ENCODE results near the gene EMILIN3. TPM values are rescaled to one million over a fixed set of nuclear protein-coding genes. Genes with fewer than 3 reads are reported as not detected.

Gene EMILIN3
- polyA plus RNA-seq, 1 of the 3 experiments (the other 2 are of a cell fraction): 0.02 TPM

GRCh38 chr20:41353530-41353929 is 13.1 kb downstream of the EMILIN3 start (continued):
- no peak for TF ChIP-seq IRF3 (IDR thresholded peaks at IDR 0.05; ENCODE audit: low read depth, low read length)

GRCh38 chr20:41352666-41353065 is 14.0 kb downstream of the EMILIN3 start:
- no peaks in the 10 kb centered on the region for H3K27me3 ChIP-seq (ENCODE audit: insufficient read depth)
- H3K27ac ChIP-seq (ENCODE audit: low read depth in 2 of 2, low read length in 1 of 2): no peak overlapping the region
- no peak overlapping the region for H3K4me3 ChIP-seq (ENCODE audit: low read depth in 2 of 2, low read length in 1 of 2)
- TF ChIP-seq EZH2phosphoT487 (IDR thresholded peaks at IDR 0.05; ENCODE audit: borderline replicate concordance, low read depth) (no peak), YY1 (IDR thresholded peaks at IDR 0.05; ENCODE audit: low read depth) (no peak), EP300 (IDR thresholded peaks at IDR 0.05; ENCODE audit: borderline replicate concordance in 1 of 2, low read depth in 1 of 2, low read length in 1 of 2) (no peak), POLR2AphosphoS5 (IDR thresholded peaks at IDR 0.05; ENCODE audit: low read depth, low read length) (no peak), CTCF (IDR thresholded peaks at IDR 0.05) (no peak), GATA2 (CRISPR knock-in tag; IDR thresholded peaks at IDR 0.05) (no peak), MXI1 (IDR thresholded peaks at IDR 0.05; ENCODE audit: low read depth, low read length) (no peak)
- H3K4me1 ChIP-seq (ENCODE audit: control insufficient read depth in 1 of 2, insufficient read depth in 2 of 2, low read depth in 1 of 2, low read length in 1 of 2): no peaks in the 10 kb centered on the region
- CTCF ChIA-PET: interaction anchor here (2.8 kb wide), 1 partner anchor 11 kb away, joined by 13 read pairs; the partner anchor contains the start of gene LPIN3
- DNase-seq: no peak
- POLR2A ChIA-PET: no interaction called here
- H3K9me2 ChIP-seq: no peaks in the 10 kb centered on the region
- H3K9me3 ChIP-seq: no peaks in the 10 kb centered on the region
- no peak overlapping the region for H2AFZ ChIP-seq (ENCODE audit: low read depth)
- no peaks in the 10 kb centered on the region for H3K36me3 ChIP-seq (replicated peaks in 1 of 2; ENCODE audit: control insufficient read depth in 1 of 2, insufficient read depth in 2 of 2, low read length in 1 of 2)
- no peaks in the 10 kb centered on the region for H3K79me2 ChIP-seq (ENCODE audit: insufficient read depth)
- no peaks in the 10 kb centered on the region for H4K20me1 ChIP-seq (ENCODE audit: insufficient read depth)
- no peak overlapping the region for H3K4me2 ChIP-seq
- H3F3A ChIP-seq (replicated peaks; ENCODE audit: insufficient read depth): no peaks in the 10 kb centered on the region
- 58% methylated on average over 5 of the region's 5 CpGs for WGBS (ENCODE audit: low lambda C conversion rate)
- no peak overlapping the region for H3K9ac ChIP-seq

- Histone ChIP-seq H3K9ac (no peak overlapping the region), H3K4me2 (no peak overlapping the region), H3K4me1 (ENCODE audit: control insufficient read depth in 1 of 2, insufficient read depth in 2 of 2, low read depth in 1 of 2, low read length in 1 of 2) (no peaks in the 10 kb centered on the region), H4K20me1 (ENCODE audit: insufficient read depth) (no peaks in the 10 kb centered on the region), H3K27me3 (ENCODE audit: insufficient read depth) (no peaks in the 10 kb centered on the region), H3K9me3 (no peaks in the 10 kb centered on the region), H3K27ac (ENCODE audit: low read depth in 2 of 2, low read length in 1 of 2) (no peak overlapping the region), H3F3A (replicated peaks; ENCODE audit: insufficient read depth) (no peaks in the 10 kb centered on the region), H3K9me2 (no peaks in the 10 kb centered on the region), H3K4me3 (ENCODE audit: low read depth in 2 of 2, low read length in 1 of 2) (no peak overlapping the region), H2AFZ (ENCODE audit: low read depth) (no peak overlapping the region), H3K36me3 (replicated peaks in 1 of 2; ENCODE audit: control insufficient read depth in 1 of 2, insufficient read depth in 2 of 2, low read length in 1 of 2) (no peaks in the 10 kb centered on the region), H3K79me2 (ENCODE audit: insufficient read depth) (no peaks in the 10 kb centered on the region)
- CTCF ChIA-PET: interaction anchor here (2.8 kb wide), 1 partner anchor 11 kb away, joined by 13 read pairs; the partner anchor contains the start of gene LPIN3
- POLR2A ChIA-PET: no interaction called here
- WGBS (ENCODE audit: low lambda C conversion rate): 92% methylated on average over 3 of the region's 4 CpGs
- no peak for DNase-seq
- TF ChIP-seq RXRA (IDR thresholded peaks at IDR 0.05; ENCODE audit: borderline replicate concordance, low read depth): no peak
- TF ChIP-seq FOSL2 (IDR thresholded peaks at IDR 0.05; ENCODE audit: borderline replicate concordance, low read depth): no peak
- TF ChIP-seq GATA2 (CRISPR knock-in tag; IDR thresholded peaks at IDR 0.05): no peak
- no peak for TF ChIP-seq MAX (IDR thresholded peaks at IDR 0.05; ENCODE audit: low read depth)
- TF ChIP-seq IRF3 (IDR thresholded peaks at IDR 0.05; ENCODE audit: low read depth, low read length): no peak
- no peak for TF ChIP-seq FOXM1 (IDR thresholded peaks at IDR 0.05; ENCODE audit: low read depth)
- TF ChIP-seq CTCF (IDR thresholded peaks at IDR 0.05): no peak; the same call in 1 of the 2 replicates
- TF ChIP-seq YY1 (IDR thresholded peaks at IDR 0.05; ENCODE audit: low read depth): no peak
- no peak for TF ChIP-seq MEF2A (IDR thresholded peaks at IDR 0.05; ENCODE audit: borderline replicate concordance, low read depth)
- no peak for TF ChIP-seq CHD2 (IDR thresholded peaks at IDR 0.05; ENCODE audit: low read length, partially characterized antibody)
- TF ChIP-seq NFIC (IDR thresholded peaks at IDR 0.05; ENCODE audit: borderline replicate concordance): no peak
- TF ChIP-seq EZH2phosphoT487 (IDR thresholded peaks at IDR 0.05; ENCODE audit: borderline replicate concordance, low read depth): no peak
- no peak for TF ChIP-seq SIN3A (IDR thresholded peaks at IDR 0.05; ENCODE audit: borderline replicate concordance, low read depth, low read length)
- no peak for TF ChIP-seq TEAD4 (IDR thresholded peaks at IDR 0.05; ENCODE audit: borderline replicate concordance, insufficient read depth)
Observed at GRCh38 chr20:41352106-41352505, 14.5 kb downstream of the EMILIN3 start.
